OCI-LY1 (cell line): ENCODE results near the gene SGCD.

Experiments
- EZH2 ChIP-seq: fragments of 200-600 bp; sonication (generic), shearing (Covaris generic); IDR thresholded peaks from 2 replicates; pipeline ENCODE4 v1.8.0; 2017; ENCODE audit warnings: borderline replicate concordance, mixed run types, mild to moderate bottlenecking, antibody characterized with exemption, low read length, moderate library complexity, mixed read lengths
- TF ChIP-seq, protein P1 (sequence below): fragments of 200-600 bp; sonication (generic), shearing (Covaris generic); IDR thresholded peaks from 2 replicates; pipeline ENCODE4 v1.5.1; 2017; ENCODE audit warnings: mild to moderate bottlenecking, antibody characterized with exemption, low read length, moderate library complexity, mixed read lengths

DNA sequence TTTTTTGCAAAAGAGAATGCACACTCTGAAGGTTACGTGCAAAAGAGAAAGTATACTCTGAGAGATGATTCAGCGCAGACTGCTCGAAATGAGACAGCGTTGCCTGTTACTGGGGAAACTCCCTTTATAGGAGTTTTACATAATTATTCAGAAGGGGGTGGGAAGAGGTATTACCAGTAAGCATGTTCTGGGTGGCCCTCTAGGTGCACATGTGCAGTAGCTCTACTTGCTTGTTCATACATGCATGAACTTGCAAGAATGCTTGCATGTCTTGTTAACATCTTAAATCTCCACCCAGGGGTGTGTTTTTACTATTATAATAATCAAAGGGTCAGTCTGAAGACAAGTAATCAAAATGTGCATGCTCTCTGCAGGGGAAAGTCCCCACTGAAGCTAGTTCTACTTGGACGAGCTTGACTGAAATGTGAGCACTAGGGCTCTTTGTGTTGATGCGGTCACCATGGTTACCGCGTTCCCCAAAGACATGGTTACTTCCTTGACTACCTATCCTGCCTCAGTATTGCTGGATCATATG, 75.5 kb downstream of the SGCD start:
- TF ChIP-seq, protein P1, sequence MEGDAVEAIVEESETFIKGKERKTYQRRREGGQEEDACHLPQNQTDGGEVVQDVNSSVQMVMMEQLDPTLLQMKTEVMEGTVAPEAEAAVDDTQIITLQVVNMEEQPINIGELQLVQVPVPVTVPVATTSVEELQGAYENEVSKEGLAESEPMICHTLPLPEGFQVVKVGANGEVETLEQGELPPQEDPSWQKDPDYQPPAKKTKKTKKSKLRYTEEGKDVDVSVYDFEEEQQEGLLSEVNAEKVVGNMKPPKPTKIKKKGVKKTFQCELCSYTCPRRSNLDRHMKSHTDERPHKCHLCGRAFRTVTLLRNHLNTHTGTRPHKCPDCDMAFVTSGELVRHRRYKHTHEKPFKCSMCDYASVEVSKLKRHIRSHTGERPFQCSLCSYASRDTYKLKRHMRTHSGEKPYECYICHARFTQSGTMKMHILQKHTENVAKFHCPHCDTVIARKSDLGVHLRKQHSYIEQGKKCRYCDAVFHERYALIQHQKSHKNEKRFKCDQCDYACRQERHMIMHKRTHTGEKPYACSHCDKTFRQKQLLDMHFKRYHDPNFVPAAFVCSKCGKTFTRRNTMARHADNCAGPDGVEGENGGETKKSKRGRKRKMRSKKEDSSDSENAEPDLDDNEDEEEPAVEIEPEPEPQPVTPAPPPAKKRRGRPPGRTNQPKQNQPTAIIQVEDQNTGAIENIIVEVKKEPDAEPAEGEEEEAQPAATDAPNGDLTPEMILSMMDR = no peak
- TF ChIP-seq EZH2 = no peak
